Activated CD8-positive, alpha-beta memory T cell treated with anti-CD3 and anti-CD28 coated beads, Interleukin-2, amount 50 U/mL, for 1 hour (primary cell): ENCODE data around the gene EPB41L4A.
"Not testable (repeated sequence)": the region's sequence is repeated elsewhere in the genome, so short reads cannot be mapped to it uniquely, and the experiment has no call there.

Source experiments
- DNase-seq: peaks from one replicate; pipeline ENCODE4 v3.0.0-alpha.2; 2020; ENCODE audit errors: extremely low read depth

Gene EPB41L4A

DNA sequence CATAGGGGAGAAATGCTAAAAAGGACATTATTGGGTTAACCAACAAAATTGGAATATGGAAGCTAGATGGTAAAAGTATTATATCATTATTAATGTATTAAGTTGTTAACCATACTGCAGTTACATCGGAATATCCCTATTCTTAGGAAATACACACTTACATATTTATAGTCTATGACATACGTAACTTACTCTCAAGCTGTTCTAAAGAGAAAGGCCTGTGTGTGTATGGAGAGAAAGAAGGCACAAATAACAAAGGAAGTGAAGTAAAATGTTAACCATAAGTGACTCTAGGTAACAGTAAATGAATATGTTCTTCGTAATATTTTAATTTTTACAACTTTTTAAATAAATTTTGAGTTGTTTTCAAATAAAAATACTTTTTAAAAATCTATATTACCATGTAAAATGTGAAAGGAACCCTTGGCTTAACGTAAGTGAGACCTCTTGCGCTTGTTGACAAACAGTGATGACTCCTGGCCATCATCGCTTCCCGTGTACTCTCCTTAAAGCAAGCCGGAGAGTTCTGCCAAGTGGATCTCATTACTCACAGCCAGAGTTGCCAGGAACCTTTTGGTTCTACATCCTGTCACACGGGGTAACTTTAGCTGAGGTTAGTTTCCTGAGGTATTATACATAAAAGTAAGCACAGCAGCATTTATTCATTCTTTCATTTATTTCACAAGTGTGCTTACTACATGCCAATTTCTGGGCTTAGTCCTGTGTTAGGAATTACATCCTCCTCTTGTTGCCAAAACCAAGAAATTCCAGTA lies 165.4 kb downstream of the EPB41L4A start:
- DNase-seq = no peak

- no peak for DNase-seq
These were observed 168.5 kb downstream of the EPB41L4A start for GRCh38 chr5:112250551-112250950.

GRCh38 chr5:112248623-112249022 lies 170.5 kb downstream of the EPB41L4A start:
- no peak for DNase-seq

DNA sequence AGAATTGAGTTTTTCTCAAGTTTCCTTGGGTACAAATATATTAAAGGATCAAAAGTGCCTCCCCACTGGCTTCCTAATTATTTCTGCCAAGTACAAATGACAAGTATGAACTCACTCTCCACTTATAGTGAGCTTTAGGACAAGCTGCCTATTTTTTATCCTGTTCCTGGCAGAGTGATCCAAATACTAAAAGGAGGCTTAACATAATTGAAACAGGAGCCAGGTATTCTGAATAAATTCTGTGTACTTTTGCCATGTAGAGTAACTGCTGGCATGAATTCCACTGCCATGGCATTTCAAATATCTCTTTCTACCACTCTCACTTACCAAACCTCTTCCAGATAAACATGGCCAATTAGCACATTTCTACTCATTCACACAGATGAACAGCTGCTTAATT lies 171.1 kb downstream of the EPB41L4A start:
- DNase-seq = no peak

DNA sequence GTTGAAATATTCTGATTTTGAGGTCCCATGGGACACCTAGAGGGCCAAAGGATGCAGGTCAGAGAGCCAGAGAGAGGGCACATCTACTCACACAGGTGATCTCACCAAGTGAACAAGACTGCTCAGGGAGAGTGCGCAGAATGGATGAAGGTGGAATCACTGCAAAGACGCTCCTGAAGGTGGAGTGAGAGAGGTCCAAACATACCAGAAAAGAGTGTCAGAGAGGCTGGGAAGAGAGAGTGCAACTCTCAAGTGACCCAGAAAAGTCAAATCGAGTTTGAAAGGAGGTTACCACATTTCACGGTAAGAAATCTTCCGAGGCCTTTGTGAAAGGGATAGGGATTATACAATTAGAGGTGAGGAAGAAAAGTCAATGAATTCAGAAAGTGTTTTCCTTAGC lies 173.4 kb downstream of the EPB41L4A start:
- DNase-seq = no peak

DNA sequence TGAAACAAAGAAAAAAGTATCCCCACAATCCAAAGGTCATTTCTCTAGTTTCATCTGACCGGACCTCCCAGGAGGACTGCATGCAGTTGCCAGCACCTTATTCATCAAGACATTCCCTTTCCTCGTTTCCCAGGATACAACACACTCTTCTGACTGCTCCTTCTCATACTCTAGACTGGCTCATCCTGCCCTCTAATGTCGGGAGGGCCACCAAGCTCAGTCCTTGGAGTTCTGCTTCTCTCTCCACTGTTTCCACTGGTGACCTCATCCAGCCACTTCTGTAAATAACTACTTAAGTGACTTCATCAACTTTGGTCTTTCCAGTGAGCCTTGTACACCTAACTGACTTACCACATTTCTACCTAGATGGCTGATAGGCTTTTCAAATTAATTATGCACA lies 179.1 kb downstream of the EPB41L4A start:
- DNase-seq = no peak

DNA sequence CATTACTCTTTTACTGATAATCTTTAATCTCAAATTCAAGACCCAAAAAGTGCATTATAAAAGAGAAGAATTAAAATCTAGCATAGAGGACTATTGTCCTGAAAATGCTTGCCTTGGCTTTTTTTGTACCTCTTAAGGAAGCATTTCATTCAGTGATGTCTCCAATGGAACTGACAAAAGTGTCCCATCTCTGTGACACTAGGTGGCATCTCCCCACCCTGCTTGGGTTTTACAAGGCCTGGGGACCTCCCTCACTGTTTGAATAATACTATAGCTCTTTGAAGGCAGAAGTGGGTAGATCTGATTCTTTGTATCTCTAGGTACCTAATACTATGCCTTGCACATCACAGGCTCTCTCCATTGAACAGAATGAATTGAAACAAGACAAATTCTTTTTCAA lies 180.6 kb downstream of the EPB41L4A start:
- no peak for DNase-seq

GRCh38 chr5:112237456-112237855 lies 181.6 kb downstream of the EPB41L4A start:
- DNase-seq = no peak

- no peak for DNase-seq
These were observed 185.1 kb downstream of the EPB41L4A start for GRCh38 chr5:112234000-112234399.

GRCh38 chr5:112232667-112233066 lies 186.4 kb downstream of the EPB41L4A start:
- DNase-seq = no peak

DNA sequence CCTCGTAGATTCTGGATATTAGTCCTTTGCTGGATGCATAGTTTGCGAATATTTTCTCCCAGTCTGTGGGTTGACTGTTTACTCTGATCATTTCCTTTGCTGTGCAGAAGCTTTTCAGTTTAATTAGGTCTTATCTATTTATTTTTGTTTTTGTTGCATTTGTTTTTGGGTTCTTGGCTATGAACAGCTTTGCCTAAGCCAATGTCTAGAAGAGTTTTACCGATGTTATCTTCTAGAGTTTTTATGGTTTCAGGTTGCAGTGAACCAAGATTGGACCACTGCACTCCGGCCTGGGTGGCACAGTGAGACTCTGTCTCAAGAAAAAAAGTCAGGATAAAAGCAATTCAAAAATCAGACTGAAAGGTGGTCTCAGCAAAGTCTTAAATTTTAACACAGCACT lies 188.5 kb downstream of the EPB41L4A start:
- DNase-seq = no peak

- DNase-seq = no peak
These were observed 190.4 kb downstream of the EPB41L4A start for GRCh38 chr5:112228667-112229066.

- DNase-seq = no peak
These were observed 191.0 kb downstream of the EPB41L4A start for GRCh38 chr5:112227911-112228631.

DNA sequence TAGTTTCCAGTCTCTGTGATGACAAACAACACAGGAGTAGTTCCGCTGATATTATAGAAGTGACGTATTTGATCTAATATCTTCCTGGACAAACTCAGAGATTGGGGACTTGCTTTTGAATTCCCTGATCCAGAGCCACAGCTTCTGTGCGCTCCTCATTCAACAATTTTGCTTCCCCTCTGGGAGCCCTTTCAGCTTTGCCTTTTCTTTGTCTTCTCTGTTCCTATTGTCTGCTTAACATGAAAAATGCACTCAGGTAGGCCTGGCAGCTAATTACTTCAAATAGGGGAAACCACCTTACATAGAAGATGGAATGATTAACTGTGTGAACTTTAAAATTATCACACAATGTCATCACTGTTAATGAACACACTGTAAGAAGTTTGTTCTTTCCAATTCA lies 192.9 kb downstream of the EPB41L4A start:
- DNase-seq = no peak

- not testable (repeated sequence) for DNase-seq
These were observed 196.1 kb downstream of the EPB41L4A start for GRCh38 chr5:112222997-112223396.

DNA sequence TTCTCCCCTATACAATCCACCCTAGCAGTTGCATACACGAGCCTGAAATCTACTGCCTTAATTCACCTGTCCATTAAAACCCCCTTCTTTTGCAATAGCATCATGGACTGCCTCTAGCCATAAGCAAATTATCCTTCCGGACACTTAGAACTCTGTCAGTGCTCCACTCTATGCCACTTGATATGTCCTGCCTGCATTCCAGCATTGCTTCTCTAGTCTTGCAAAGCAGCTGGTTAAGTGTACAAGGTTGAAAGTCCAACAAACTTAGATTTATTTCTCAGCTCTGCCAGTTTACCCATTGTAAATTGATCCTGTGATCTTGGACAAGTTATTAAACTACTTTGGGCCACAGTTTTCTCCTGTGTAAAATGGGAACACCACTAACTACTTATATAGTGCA lies 197.9 kb downstream of the EPB41L4A start:
- DNase-seq = no peak

- DNase-seq = no peak
These were observed 200.1 kb downstream of the EPB41L4A start for GRCh38 chr5:112219000-112219399.

GRCh38 chr5:112217843-112218579 lies 201.1 kb downstream of the EPB41L4A start:
- DNase-seq = no peak

GRCh38 chr5:112216140-112216539 lies 202.9 kb downstream of the EPB41L4A start:
- DNase-seq = no peak

DNA sequence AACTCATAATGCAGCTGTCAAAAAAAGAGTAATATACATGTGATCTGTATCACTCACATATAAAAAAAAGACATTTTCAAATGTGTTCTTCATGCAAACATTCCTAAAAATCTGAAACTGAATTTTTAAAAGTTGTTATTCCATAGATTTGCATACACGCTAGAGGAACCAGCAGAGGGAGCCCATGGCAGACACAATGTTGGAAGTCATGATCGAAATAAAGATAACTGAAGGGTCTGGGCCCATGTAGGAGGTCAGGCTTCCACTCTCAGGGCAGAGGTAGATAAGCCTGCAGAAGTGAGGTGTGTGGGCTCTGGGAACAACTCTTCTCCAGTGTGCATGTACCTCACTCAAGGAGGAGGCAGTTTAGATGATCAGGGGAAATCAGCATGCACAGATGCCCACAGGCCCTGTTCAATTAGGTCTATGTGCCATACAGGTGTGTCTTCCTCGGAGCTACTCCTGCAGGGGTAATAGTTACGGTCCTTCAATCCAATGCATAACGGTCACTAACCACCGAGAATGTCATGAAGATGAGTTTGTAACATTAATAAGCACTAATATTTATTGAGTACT lies 208.6 kb downstream of the EPB41L4A start:
- DNase-seq = no peak

- DNase-seq = no peak
These were observed 210.1 kb downstream of the EPB41L4A start for GRCh38 chr5:112208699-112209615.
